GM19035 (cell line): ENCODE measurements around the gene LPAR2.
"Not testable (repeated sequence)": the region's sequence is repeated elsewhere in the genome, so short reads cannot be mapped to it uniquely, and the experiment has no call there.

Experiments used
- ATAC-seq: cut with Tn5 transposase; IDR thresholded peaks from one replicate; pipeline ENCODE4 v1.9.1; 2021; ENCODE audit not compliant: unreplicated experiment

LPAR2 gene

GRCh38 chr19:19627621-19628500, at the start of gene LPAR2:
LPAR2 (minus strand) TSS chr19:19628220; CDS start chr19:19627275, 945 bp downstream.
- ATAC-seq = peak; percentile 74

- ATAC-seq = no peak
These were observed 49.6 kb upstream of the LPAR2 start for GRCh38 chr19:19677579-19677978.

GRCh38 chr19:19674315-19674714, 46.3 kb upstream of the LPAR2 start:
- no peak for ATAC-seq

- ATAC-seq = no peak
These were observed 44.8 kb upstream of the LPAR2 start for GRCh38 chr19:19672816-19673215.

- no peak for ATAC-seq
These were observed 42.1 kb upstream of the LPAR2 start for GRCh38 chr19:19670070-19670551.

GRCh38 chr19:19668230-19669012, 40.4 kb upstream of the LPAR2 start, which contains the start of gene ZNF101:
ZNF101 (plus strand) TSS chr19:19668839; CDS start chr19:19668964, 125 bp downstream.
- peak; percentile 53 for ATAC-seq

GRCh38 chr19:19665420-19665948, 37.5 kb upstream of the LPAR2 start:
- not testable (repeated sequence) for ATAC-seq

- peak; percentile 76 for ATAC-seq
These were observed 35.5 kb upstream of the LPAR2 start, which contains the start of gene ATP13A1 for GRCh38 chr19:19663256-19664120. ATP13A1 (minus strand) TSS chr19:19663676; CDS start chr19:19663666, 10 bp downstream.

- ATAC-seq = no peak
These were observed 34.8 kb upstream of the LPAR2 start for GRCh38 chr19:19662871-19663255.

GRCh38 chr19:19662344-19662743, 34.3 kb upstream of the LPAR2 start:
- ATAC-seq = no peak

- ATAC-seq = peak; percentile 32
These were observed 33.7 kb upstream of the LPAR2 start for GRCh38 chr19:19661675-19662251.

GRCh38 chr19:19661141-19661674, 33.2 kb upstream of the LPAR2 start:
- ATAC-seq = no peak

- no peak for ATAC-seq
These were observed 31.7 kb upstream of the LPAR2 start for GRCh38 chr19:19659646-19660245.

- no peak for ATAC-seq
These were observed 29.4 kb upstream of the LPAR2 start for GRCh38 chr19:19657397-19657783.

- ATAC-seq = no peak
These were observed 28.7 kb upstream of the LPAR2 start for GRCh38 chr19:19656451-19657396.

- ATAC-seq = no peak
These were observed 27.8 kb upstream of the LPAR2 start for GRCh38 chr19:19655641-19656343.

GRCh38 chr19:19655051-19655594, 27.1 kb upstream of the LPAR2 start:
- no peak for ATAC-seq
